Motor neuron (in vitro differentiated cells): ENCODE measurements around the gene MEGF11. TPM values are rescaled to one million over a fixed set of nuclear protein-coding genes. Genes with fewer than 3 reads are reported as not detected.

ENCODE experiments used
- ATAC-seq, 8 experiments: fragments of 200-7000 bp; cut with Tn5 transposase; replicated peaks in 6 of 8; 2 replicates each; pipeline ENCODE4 v1.8.0; 2021; ENCODE audit warnings: mild to moderate bottlenecking in 8 of 8, moderate library complexity in 8 of 8
- H3K27ac ChIP-seq, 2 donors: fragments of 250-450 bp; sonication (Bioruptor Pico); 2 replicates each; pipeline ENCODE4 v1.9.0; 2021; ENCODE audit warnings: antibody characterized with exemption in 2 of 2, mild to moderate bottlenecking in 2 of 2, moderate library complexity in 1 of 2
- H3K4me1 ChIP-seq, 2 donors: fragments of 250-450 bp; sonication (Bioruptor Pico); replicated peaks in 1 of 2; 2 replicates each; pipeline ENCODE4 v1.6.1; 2021; ENCODE audit warnings: antibody characterized with exemption in 2 of 2, mild to moderate bottlenecking in 2 of 2, moderate library complexity in 1 of 2
- H3K4me3 ChIP-seq, 5 donors: fragments of 250-450 bp; sonication (Bioruptor Pico); 2 replicates each; pipeline ENCODE4 v1.9.0; 2021; ENCODE audit warnings: antibody characterized with exemption in 5 of 5, mild to moderate bottlenecking in 5 of 5, moderate library complexity in 4 of 5
- WGBS, 10 experiments: fragments of 450-650 bp; shearing (Covaris generic); methylation state at CpG; one replicate each; pipeline ENCODE4 v1.0.0; 2022; 5-methylcytosine and 5-hydroxymethylcytosine counted together
- in situ Hi-C, 9 experiments: fragments of 400-800 bp; cut with MboI; loops; one replicate each; pipeline ENCODE4 v1.15.0; 2021; ENCODE audit warnings: low sequenced_read_pairs in 9 of 9, low pct_unique_long_range_greater_than_20kb in 2 of 9; ENCODE audit not compliant: unreplicated experiment in 9 of 9
- total RNA-seq, 8 experiments: library from RNA; unstranded; fragments of 300-600 nt; gene quantifications; 2 replicates each; pipeline versions ENCODE4 v1.2.3 to v1.2.4, GENCODE V29; 2022

Gene MEGF11
- total RNA-seq, 8 experiments from 2014 or later, result 2.8 to 18.2 (median 9.0) TPM

DNA sequence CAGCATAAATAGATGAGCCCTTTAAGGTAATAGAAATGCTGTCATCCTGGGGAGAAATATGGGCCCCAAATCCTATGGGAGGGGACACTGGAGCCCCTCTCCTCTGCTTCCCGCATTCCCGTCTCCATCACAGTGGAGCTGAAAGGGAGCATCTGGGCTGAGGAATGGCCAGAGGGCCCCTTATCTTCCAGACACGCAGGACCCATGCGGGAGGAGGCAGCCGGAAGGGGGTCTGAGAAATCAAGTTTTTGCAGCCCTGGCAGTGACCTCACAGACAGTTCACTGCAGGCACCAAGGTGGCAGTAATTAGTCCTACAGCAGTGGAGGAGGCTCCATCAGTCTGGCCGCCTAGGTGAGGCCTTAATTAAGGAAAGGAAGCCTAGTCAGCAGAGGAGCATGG lies 304.1 kb downstream of the MEGF11 start:
- H3K27ac ChIP-seq, result peak overlapping the region; percentile 58 to 76
- H3K4me3 ChIP-seq, result no peak overlapping the region
- in situ Hi-C loops, result no loop called here
- WGBS, 10 experiments, result 28 to 53% (median 39%) methylated on average over 1 to 5 of the region's 6 CpGs; no CpG with 5 or more reads in 2 of the 10 experiments
- ATAC-seq, result peak in 5 of 8 experiments; percentile 5 to 23 (median 19)
- peaks cover 39 to 54% of the 10 kb centered on the region in 2 donors for H3K4me1 ChIP-seq

DNA sequence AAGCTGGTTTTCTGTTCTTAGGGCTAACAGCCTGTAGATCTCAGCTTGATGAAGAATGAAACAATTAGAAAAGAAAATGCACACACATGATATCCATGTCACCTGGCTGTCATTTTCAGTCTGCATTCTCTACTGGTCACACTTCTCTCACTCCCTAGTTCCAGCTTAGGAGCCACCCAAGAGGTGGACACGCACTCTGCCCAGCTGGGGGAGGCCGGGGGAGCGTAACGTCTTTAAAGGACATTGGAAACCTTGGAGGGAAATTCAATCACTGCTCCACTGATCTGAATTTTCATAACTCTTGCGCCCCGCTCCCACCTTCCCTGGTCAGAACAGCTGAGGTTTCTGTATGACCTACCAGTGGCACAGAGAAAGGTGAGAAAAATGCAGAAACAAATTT lies 304.5 kb downstream of the MEGF11 start:
- in situ Hi-C loops, result no loop called here

DNA sequence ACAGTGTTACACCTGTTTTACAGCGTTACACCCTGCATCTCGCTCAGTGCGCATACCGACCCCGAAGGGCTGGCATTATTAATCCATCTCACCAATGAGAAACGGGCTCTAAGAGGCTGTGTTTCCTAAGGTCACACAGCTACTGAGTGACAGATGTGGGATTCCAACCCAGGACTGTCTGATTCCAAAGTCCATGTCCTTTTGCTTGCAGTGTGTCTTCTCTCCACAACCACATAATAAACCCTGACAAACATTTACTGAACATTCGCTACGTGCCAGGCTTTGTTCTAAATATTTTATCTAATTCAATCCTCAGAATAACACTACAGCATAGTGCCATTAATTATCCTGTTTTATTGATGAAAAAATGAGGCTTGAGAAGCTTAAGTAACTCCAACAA lies 305.2 kb downstream of the MEGF11 start:
- peaks cover 27 to 43% of the 10 kb centered on the region in 2 donors for H3K4me1 ChIP-seq
- peak overlapping the region; percentile 1 to 76 for H3K27ac ChIP-seq
- H3K4me3 ChIP-seq, result no peak overlapping the region
- WGBS, 10 experiments, result 52 to 100% (median 75%) methylated on average over 1 to 4 of the region's 8 CpGs; no CpG with 5 or more reads in 5 of the 10 experiments
- ATAC-seq, result no peak
- in situ Hi-C loops, result no loop called here

More for the DNA sequence above, 304.5 kb downstream of the MEGF11 start:
- ATAC-seq, result peak in 5 of 8 experiments; percentile 14 to 44 (median 35)
- peak overlapping the region; percentile 1 to 76 for H3K27ac ChIP-seq
- no peak overlapping the region for H3K4me3 ChIP-seq
- peaks cover 34 to 50% of the 10 kb centered on the region in 2 donors for H3K4me1 ChIP-seq
- 52 to 82% (median 69%) methylated on average over 1 to 4 of the region's 6 CpGs; no CpG with 5 or more reads in 6 of the 10 experiments for WGBS, 10 experiments

- in situ Hi-C loops, result no loop called here
- H3K27ac ChIP-seq, result peak overlapping the region; percentile 40 to 76
- peaks cover 33 to 42% of the 10 kb centered on the region in 2 donors for H3K4me1 ChIP-seq
- ATAC-seq, result peak in 1 of 8 experiments; percentile 10
- WGBS, 10 experiments, result 0 to 55% (median 29%) methylated on average over 1 to 2 of the region's 3 CpGs; no CpG with 5 or more reads in 5 of the 10 experiments
- no peak overlapping the region for H3K4me3 ChIP-seq
Observed at GRCh38 chr15:65947041-65947440, 306.5 kb downstream of the MEGF11 start.

DNA sequence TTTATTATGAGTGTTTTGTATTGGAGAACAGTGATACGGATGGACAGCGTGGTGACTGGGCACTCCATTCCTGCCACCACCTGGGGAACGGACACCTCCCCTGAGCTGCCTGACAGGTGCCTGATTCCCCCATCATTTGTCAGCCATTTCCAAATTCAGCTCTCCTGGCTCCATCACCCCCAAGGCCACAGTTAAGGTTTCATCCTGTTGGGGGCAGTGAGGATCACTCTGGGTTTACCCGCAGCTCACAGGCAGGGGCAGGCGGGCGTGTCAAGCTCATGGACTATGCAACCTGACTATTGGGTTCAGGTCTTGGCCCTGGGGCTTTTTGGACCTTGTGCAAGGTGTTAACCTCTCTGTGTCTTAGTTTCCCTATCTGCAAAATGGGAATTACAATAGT lies 307.9 kb downstream of the MEGF11 start:
- no peak overlapping the region for H3K27ac ChIP-seq
- H3K4me1 ChIP-seq, result peaks cover 34 to 42% of the 10 kb centered on the region in 2 donors
- in situ Hi-C loops, result no loop called here
- peak in 1 of 8 experiments; percentile 17 for ATAC-seq
- no peak overlapping the region for H3K4me3 ChIP-seq
- WGBS, 10 experiments, result 86 to 100% (median 89%) methylated on average over 1 to 3 of the region's 6 CpGs; no CpG with 5 or more reads in 7 of the 10 experiments

- in situ Hi-C loops, result no loop called here
- H3K4me3 ChIP-seq, result no peak overlapping the region
- no peak overlapping the region for H3K27ac ChIP-seq
- peaks cover 28 to 33% of the 10 kb centered on the region in 2 donors for H3K4me1 ChIP-seq
- ATAC-seq, result no peak
- 20 to 80% (median 52%) methylated on average over 1 to 3 of the region's 3 CpGs; no CpG with 5 or more reads in 6 of the 10 experiments for WGBS, 10 experiments
Observed at GRCh38 chr15:65944404-65944803, 309.1 kb downstream of the MEGF11 start.

GRCh38 chr15:65942436-65942835 lies 311.1 kb downstream of the MEGF11 start:
- in situ Hi-C loops, result no loop called here

DNA sequence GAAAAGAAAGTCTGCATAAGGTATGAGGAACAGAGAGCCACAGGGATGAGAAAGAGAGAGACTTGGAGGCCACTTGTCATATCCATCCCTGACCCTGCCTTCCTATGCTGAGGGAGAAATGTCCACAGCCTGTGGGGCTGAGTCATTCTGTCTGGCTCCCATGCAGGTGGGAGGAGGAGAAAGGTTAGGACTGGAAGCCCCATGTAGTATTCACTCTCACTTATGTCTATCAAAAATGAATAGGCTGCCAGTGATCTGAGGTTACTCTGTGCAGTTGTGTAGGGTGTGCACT lies 313.0 kb downstream of the MEGF11 start:
- Histone ChIP-seq H3K4me1 (peaks cover 3 to 8% of the 10 kb centered on the region in 2 donors), H3K4me3 (no peak overlapping the region), H3K27ac (no peak overlapping the region)
- in situ Hi-C loops, result no loop called here
- ATAC-seq, result peak in 5 of 8 experiments; percentile 1 to 48 (median 16)

More at GRCh38 chr15:65942436-65942835, 311.1 kb downstream of the MEGF11 start:
- peak in 5 of 8 experiments; percentile 4 to 26 (median 18) for ATAC-seq
- Histone ChIP-seq H3K27ac (no peak overlapping the region), H3K4me1 (peaks cover 10 to 14% of the 10 kb centered on the region in 2 donors), H3K4me3 (no peak overlapping the region)
- 46 to 92% (median 69%) methylated on average over 1 to 4 of the region's 4 CpGs; no CpG with 5 or more reads in 4 of the 10 experiments for WGBS, 10 experiments

GRCh38 chr15:65939901-65940617 lies 313.5 kb downstream of the MEGF11 start:
- ATAC-seq, result peak in 6 of 8 experiments; percentile 42 to 98 (median 79)
- Histone ChIP-seq H3K4me1 (peaks cover 3 to 8% of the 10 kb centered on the region in 2 donors), H3K4me3 (no peak overlapping the region), H3K27ac (no peak overlapping the region)
- in situ Hi-C loops, result no loop called here
- 0 to 100% (median 75%) methylated on average over 1 to 9 of the region's 10 CpGs; no CpG with 5 or more reads in 4 of the 10 experiments for WGBS, 10 experiments

- ATAC-seq, result no peak
- Histone ChIP-seq H3K4me3 (no peak overlapping the region), H3K27ac (no peak overlapping the region), H3K4me1 (peaks cover 3 to 8% of the 10 kb centered on the region in 2 donors)
- WGBS, 10 experiments, result 20 to 88% (median 78%) methylated on average over 1 to 4 of the region's 4 CpGs; no CpG with 5 or more reads in 3 of the 10 experiments
- in situ Hi-C loops, result no loop called here
Observed at GRCh38 chr15:65938604-65939003, 314.9 kb downstream of the MEGF11 start.

GRCh38 chr15:65937476-65937875 lies 316.1 kb downstream of the MEGF11 start:
- no peak overlapping the region for H3K27ac ChIP-seq
- in situ Hi-C loops, result no loop called here
- WGBS, 10 experiments, result 80% methylated on average over 1 of the region's 1 CpG; no CpG with 5 or more reads in 9 of the 10 experiments

DNA sequence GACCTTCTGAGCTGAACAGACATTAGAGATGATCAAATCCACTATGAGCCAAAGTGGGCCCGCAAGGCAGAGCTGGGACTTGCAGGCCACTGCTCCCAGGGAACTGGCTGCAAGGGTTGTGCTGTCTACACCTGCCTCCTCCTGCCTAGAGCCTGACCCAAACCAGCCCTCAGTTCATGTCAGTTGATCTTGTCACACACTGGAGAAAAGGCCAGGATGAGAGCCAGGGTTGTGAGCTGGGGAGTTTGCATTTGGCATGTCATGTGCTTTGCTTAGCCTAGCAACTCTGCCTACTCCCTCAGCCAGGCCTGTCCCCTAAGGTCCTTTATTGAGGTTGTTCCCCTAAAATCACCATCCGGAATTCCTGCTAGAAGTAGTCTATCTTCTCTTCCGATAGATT lies 316.5 kb downstream of the MEGF11 start:
- peaks cover under 1 to 3% of the 10 kb centered on the region in 2 donors for H3K4me1 ChIP-seq
- in situ Hi-C loops, result no loop called here
- no peak overlapping the region for H3K27ac ChIP-seq
- H3K4me3 ChIP-seq, result no peak overlapping the region
- ATAC-seq, result peak in 3 of 8 experiments; percentile 38 to 52 (median 44)
- WGBS, 10 experiments, result 79 to 100% (median 100%) methylated on average over 1 to 2 of the region's 3 CpGs; no CpG with 5 or more reads in 3 of the 10 experiments

More at GRCh38 chr15:65937476-65937875, 316.1 kb downstream of the MEGF11 start:
- Histone ChIP-seq H3K4me1 (peaks cover 5 to 6% of the 10 kb centered on the region in 2 donors), H3K4me3 (no peak overlapping the region)
- peak in 4 of 8 experiments; percentile 6 to 65 (median 56) for ATAC-seq

DNA sequence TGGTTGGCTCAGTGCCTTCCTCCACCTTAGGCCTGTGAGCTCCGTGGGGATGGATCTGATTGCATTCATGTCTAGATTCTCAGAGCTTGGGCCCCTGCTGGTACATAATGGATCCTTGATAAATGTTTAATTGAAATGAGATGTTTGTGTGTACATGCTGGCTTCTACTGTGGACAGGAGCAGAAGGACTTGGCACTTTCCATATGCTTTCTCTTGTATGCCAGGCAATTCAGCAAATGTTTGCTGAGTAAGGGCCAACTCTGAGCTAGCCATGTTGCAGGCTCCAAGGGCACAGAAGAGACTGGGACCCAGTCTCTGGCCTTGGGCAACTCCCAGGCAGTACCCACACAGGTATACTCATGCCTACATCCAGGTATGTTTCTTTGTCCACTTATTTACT lies 317.3 kb downstream of the MEGF11 start:
- in situ Hi-C loops, result no loop called here
- WGBS, 10 experiments, result no CpG with 5 or more reads among the region's 1 CpG
- Histone ChIP-seq H3K27ac (no peak overlapping the region), H3K4me3 (no peak overlapping the region), H3K4me1 (peaks cover 0 to 3% of the 10 kb centered on the region in 2 donors)
- ATAC-seq, result peak in 1 of 8 experiments; percentile 41
